HepG2 (cell line): Measurements from ENCODE around the gene APRT. TPM values are rescaled to one million over a fixed set of nuclear protein-coding genes. Genes with fewer than 3 reads are reported as not detected.

Experiments used
- AGO2 ChIP-seq: fragments of 200-400 bp; formaldehyde crosslinking; optimal IDR thresholded peaks from 2 replicates; pipeline ENCODE3; 2017; ENCODE audit warnings: mild to moderate bottlenecking, low read depth, low read length, moderate library complexity
- HNRNPUL1 ChIP-seq: fragments of 200-400 bp; formaldehyde crosslinking; IDR thresholded peaks from 2 replicates; pipeline ENCODE4 v1.6.1; 2017; ENCODE audit warnings: low read depth, mild to moderate bottlenecking, low read length, moderate library complexity
- NCOA2 ChIP-seq: sonication (generic); formaldehyde crosslinking; IDR thresholded peaks from 2 replicates; pipeline ENCODE4 v1.8.0; 2022; ENCODE audit warnings: inconsistent platforms
- PLRG1 ChIP-seq: fragments of 450-650 bp; conservative IDR thresholded peaks from 2 replicates; pipeline ENCODE4 v1.6.1; 2016
- RCOR2 ChIP-seq: IDR thresholded peaks from 2 replicates; pipeline ENCODE4 v1.6.1; 2016; ENCODE audit warnings: missing biosample characterization, missing genetic modification reagents
- SMYD3 ChIP-seq: sonication (generic); formaldehyde crosslinking; IDR thresholded peaks from 2 replicates; pipeline ENCODE4 v1.8.1; 2023; ENCODE audit warnings: mild to moderate bottlenecking, missing genetic modification reagents
- SSRP1 ChIP-seq: IDR thresholded peaks from 2 replicates; pipeline ENCODE4 v1.6.1; 2016; ENCODE audit warnings: control low read depth
- ZNF205 ChIP-seq: IDR thresholded peaks from 2 replicates; pipeline ENCODE4 v1.6.1; 2018; ENCODE audit warnings: missing biosample characterization, missing genetic modification reagents
- polyA plus RNA-seq, 8 experiments: library from polyadenylated mRNA; depleted of rRNA in 3 of 8; stranded (reverse) in 7 of 8; unstranded in 1 of 8; fragments of >200 nt; fragmentation: Illumina TruSeq in 4 of 8; extraction: Trizol in 4 of 8; gene quantifications; 2 replicates each; pipeline versions ENCODE4 v1.2.1 to v1.2.3, GENCODE V29; 2011 to 2016; ENCODE audit warnings: low read depth in 4 of 8, missing spikeins in 1 of 8, mixed read lengths in 1 of 8; ENCODE audit not compliant: insufficient read depth in 1 of 8
- total RNA-seq, 5 experiments: library from RNA; depleted of rRNA; stranded (reverse); fragments of >200 nt; fragmentation: Illumina TruSeq; extraction: Trizol; gene quantifications; 2 replicates each; pipeline ENCODE4 v1.2.3, GENCODE V29; 2016; ENCODE audit warnings: low read depth in 1 of 5
- TF ChIP-seq, protein P1 (sequence below): sonication (generic); formaldehyde crosslinking; IDR thresholded peaks from 2 replicates; pipeline ENCODE4 v1.4.0; 2020; ENCODE audit warnings: missing genetic modification reagents, mild to moderate bottlenecking, borderline replicate concordance
- TF ChIP-seq, protein P2 (sequence below): sonication (generic); formaldehyde crosslinking; IDR thresholded peaks from 2 replicates; pipeline ENCODE4 v1.5.1; 2020; ENCODE audit warnings: mild to moderate bottlenecking, moderate library complexity, missing genetic modification reagents
- TF ChIP-seq, protein P3 (sequence below): sonication (generic); formaldehyde crosslinking; conservative IDR thresholded peaks from 2 replicates; pipeline ENCODE4 v1.4.0; 2020; ENCODE audit warnings: missing genetic modification reagents
- TF ChIP-seq, protein P4 (sequence below): sonication (generic); formaldehyde crosslinking; IDR thresholded peaks from 2 replicates; pipeline ENCODE4 v1.4.0; 2020; ENCODE audit warnings: missing genetic modification reagents
- TF ChIP-seq, protein P5 (sequence below): sonication (generic); formaldehyde crosslinking; IDR thresholded peaks from 2 replicates; pipeline ENCODE4 v1.8.0; 2022; ENCODE audit warnings: missing genetic modification reagents, mild to moderate bottlenecking, borderline replicate concordance
- TF ChIP-seq, protein P6 (sequence below): sonication (generic); formaldehyde crosslinking; IDR thresholded peaks from 2 replicates; pipeline ENCODE4 v1.4.0; 2020; ENCODE audit warnings: missing genetic modification reagents

Gene APRT
- total and polyA plus RNA-seq, 2 of the 13 experiments (the other 11 are each of a cell fraction or from before 2014, with no cell fraction given), result 155 to 242 TPM

DNA sequence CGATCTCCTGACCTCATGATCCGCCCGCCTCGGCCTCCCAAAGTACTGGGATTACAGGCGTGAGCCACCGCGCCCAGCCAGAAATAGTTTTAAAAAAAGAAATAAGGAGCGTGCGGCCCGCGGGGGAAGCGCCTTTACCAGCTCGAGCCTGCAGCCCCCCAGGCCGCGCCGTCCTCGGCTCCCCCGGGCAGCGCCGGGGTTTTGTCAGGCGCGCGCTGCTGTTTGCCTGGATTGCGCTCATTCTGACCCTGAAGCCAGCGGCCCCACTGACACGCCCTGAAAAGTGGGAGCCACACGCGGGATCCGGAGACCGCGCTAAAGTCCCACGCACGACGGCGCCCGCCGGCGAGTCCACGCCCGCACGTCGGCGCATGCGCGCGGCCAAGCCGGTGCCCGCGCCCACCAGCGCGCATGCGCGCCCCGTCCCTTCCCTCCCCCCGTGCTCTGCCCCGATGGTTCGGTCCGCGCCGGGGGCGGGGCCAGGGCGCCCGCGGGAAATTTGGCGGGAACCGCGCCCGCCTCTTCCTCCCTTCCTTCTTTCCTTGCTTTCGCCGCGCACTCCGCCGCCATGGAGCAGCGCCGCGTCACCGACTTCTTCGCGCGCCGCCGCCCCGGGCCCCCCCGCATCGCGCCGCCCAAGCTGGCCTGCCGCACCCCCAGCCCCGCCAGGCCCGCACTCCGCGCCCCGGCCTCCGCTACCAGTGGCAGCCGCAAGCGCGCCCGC, 8.3 kb downstream of the APRT start, which contains the start of gene CDT1 (continued):
- TF ChIP-seq, protein P1, sequence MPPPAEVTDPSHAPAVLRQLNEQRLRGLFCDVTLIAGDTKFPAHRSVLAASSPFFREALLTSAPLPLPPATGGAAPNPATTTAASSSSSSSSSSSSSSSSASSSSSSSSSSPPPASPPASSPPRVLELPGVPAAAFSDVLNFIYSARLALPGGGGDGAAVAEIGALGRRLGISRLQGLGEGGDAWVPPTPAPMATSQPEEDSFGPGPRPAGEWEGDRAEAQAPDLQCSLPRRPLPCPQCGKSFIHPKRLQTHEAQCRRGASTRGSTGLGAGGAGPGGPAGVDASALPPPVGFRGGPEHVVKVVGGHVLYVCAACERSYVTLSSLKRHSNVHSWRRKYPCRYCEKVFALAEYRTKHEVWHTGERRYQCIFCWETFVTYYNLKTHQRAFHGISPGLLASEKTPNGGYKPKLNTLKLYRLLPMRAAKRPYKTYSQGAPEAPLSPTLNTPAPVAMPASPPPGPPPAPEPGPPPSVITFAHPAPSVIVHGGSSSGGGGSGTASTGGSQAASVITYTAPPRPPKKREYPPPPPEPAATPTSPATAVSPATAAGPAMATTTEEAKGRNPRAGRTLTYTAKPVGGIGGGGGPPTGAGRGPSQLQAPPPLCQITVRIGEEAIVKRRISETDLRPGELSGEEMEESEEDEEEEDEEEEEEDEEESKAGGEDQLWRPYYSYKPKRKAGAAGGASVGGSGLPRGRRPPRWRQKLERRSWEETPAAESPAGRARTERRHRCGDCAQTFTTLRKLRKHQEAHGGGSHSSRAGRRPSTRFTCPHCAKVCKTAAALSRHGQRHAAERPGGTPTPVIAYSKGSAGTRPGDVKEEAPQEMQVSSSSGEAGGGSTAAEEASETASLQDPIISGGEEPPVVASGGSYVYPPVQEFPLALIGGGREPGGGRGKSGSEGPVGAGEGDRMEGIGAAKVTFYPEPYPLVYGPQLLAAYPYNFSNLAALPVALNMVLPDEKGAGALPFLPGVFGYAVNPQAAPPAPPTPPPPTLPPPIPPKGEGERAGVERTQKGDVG (CRISPR knock-in tag), result 0 out of 2 replicates have a peak, but pooled peaks have one; percentile 63
- TF ChIP-seq RCOR2 (no peak), PLRG1 (no peak), AGO2 (peak; percentile 79), SSRP1 (CRISPR knock-in tag) (no peak), NCOA2 (CRISPR knock-in tag) (peak; percentile 39; the same call in 1 of the 2 replicates), ZNF205 (CRISPR knock-in tag) (no peak; the same call in 1 of the 2 replicates), HNRNPUL1 (no peak), SMYD3 (CRISPR knock-in tag) (no peak)
- TF ChIP-seq, protein P2, sequence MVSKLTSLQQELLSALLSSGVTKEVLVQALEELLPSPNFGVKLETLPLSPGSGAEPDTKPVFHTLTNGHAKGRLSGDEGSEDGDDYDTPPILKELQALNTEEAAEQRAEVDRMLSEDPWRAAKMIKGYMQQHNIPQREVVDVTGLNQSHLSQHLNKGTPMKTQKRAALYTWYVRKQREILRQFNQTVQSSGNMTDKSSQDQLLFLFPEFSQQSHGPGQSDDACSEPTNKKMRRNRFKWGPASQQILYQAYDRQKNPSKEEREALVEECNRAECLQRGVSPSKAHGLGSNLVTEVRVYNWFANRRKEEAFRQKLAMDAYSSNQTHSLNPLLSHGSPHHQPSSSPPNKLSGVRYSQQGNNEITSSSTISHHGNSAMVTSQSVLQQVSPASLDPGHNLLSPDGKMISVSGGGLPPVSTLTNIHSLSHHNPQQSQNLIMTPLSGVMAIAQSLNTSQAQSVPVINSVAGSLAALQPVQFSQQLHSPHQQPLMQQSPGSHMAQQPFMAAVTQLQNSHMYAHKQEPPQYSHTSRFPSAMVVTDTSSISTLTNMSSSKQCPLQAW (CRISPR knock-in tag), result peak; percentile 71
- TF ChIP-seq, protein P3, sequence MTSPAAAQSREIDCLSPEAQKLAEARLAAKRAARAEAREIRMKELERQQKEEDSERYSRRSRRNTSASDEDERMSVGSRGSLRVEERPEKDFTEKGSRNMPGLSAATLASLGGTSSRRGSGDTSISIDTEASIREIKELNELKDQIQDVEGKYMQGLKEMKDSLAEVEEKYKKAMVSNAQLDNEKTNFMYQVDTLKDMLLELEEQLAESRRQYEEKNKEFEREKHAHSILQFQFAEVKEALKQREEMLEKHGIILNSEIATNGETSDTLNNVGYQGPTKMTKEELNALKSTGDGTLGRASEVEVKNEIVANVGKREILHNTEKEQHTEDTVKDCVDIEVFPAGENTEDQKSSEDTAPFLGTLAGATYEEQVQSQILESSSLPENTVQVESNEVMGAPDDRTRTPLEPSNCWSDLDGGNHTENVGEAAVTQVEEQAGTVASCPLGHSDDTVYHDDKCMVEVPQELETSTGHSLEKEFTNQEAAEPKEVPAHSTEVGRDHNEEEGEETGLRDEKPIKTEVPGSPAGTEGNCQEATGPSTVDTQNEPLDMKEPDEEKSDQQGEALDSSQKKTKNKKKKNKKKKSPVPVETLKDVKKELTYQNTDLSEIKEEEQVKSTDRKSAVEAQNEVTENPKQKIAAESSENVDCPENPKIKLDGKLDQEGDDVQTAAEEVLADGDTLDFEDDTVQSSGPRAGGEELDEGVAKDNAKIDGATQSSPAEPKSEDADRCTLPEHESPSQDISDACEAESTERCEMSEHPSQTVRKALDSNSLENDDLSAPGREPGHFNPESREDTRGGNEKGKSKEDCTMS (CRISPR knock-in tag), result no peak
- TF ChIP-seq, protein P4, sequence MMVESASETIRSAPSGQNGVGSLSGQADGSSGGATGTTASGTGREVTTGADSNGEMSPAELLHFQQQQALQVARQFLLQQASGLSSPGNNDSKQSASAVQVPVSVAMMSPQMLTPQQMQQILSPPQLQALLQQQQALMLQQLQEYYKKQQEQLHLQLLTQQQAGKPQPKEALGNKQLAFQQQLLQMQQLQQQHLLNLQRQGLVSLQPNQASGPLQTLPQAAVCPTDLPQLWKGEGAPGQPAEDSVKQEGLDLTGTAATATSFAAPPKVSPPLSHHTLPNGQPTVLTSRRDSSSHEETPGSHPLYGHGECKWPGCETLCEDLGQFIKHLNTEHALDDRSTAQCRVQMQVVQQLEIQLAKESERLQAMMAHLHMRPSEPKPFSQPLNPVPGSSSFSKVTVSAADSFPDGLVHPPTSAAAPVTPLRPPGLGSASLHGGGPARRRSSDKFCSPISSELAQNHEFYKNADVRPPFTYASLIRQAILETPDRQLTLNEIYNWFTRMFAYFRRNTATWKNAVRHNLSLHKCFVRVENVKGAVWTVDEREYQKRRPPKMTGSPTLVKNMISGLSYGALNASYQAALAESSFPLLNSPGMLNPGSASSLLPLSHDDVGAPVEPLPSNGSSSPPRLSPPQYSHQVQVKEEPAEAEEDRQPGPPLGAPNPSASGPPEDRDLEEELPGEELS (CRISPR knock-in tag), result no peak
- TF ChIP-seq, protein P5, sequence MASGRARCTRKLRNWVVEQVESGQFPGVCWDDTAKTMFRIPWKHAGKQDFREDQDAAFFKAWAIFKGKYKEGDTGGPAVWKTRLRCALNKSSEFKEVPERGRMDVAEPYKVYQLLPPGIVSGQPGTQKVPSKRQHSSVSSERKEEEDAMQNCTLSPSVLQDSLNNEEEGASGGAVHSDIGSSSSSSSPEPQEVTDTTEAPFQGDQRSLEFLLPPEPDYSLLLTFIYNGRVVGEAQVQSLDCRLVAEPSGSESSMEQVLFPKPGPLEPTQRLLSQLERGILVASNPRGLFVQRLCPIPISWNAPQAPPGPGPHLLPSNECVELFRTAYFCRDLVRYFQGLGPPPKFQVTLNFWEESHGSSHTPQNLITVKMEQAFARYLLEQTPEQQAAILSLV (CRISPR knock-in tag), result peak; percentile 67; the same call in 1 of the 2 replicates
- TF ChIP-seq, protein P6, sequence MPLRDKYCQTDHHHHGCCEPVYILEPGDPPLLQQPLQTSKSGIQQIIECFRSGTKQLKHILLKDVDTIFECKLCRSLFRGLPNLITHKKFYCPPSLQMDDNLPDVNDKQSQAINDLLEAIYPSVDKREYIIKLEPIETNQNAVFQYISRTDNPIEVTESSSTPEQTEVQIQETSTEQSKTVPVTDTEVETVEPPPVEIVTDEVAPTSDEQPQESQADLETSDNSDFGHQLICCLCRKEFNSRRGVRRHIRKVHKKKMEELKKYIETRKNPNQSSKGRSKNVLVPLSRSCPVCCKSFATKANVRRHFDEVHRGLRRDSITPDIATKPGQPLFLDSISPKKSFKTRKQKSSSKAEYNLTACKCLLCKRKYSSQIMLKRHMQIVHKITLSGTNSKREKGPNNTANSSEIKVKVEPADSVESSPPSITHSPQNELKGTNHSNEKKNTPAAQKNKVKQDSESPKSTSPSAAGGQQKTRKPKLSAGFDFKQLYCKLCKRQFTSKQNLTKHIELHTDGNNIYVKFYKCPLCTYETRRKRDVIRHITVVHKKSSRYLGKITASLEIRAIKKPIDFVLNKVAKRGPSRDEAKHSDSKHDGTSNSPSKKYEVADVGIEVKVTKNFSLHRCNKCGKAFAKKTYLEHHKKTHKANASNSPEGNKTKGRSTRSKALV (CRISPR knock-in tag), result 0 out of 2 replicates have a peak, but pooled peaks have one; percentile 66
